ENCODE measurements around the gene SEC14L1.
A peak's percentile ranks its signal among the peaks of the same experiment; 100 is the strongest.

Gene SEC14L1

GRCh38 chr17:77191244-77191643 is 50.5 kb downstream of the SEC14L1 start:
- no peak overlapping the region for H3K4me2 ChIP-seq (ENCODE audit: low read length, poor library complexity, severe bottlenecking)
- H3K4ac ChIP-seq (ENCODE audit: low read depth in 1 of 2, low read length in 2 of 2), result no peak overlapping the region
- H3K36me3 ChIP-seq (ENCODE audit: control insufficient read depth in 1 of 2, insufficient read depth in 2 of 2, low read depth in 1 of 2, low read length in 2 of 2), result peaks cover 45 to 62% of the 10 kb centered on the region in 2 experiments
- no peak overlapping the region for H3K9ac ChIP-seq (ENCODE audit: low read length)
- H2BK5ac ChIP-seq (ENCODE audit: low read depth, low read length, poor library complexity, severe bottlenecking), result no peak overlapping the region
- no peak overlapping the region for H3K18ac ChIP-seq (ENCODE audit: low read depth in 1 of 2, low read length in 2 of 2)
- peaks cover 5% of the 10 kb centered on the region for H3K4me1 ChIP-seq (ENCODE audit: control insufficient read depth, insufficient read depth, low read depth, low read length)
- 95% methylated on average over 11 of the region's 11 CpGs for WGBS
- H3K9me3 ChIP-seq (ENCODE audit: control insufficient read depth, low read length), result no peaks in the 10 kb centered on the region
- no peak overlapping the region for H4K91ac ChIP-seq (ENCODE audit: low read length)
- no peak overlapping the region for H2BK120ac ChIP-seq (ENCODE audit: low read depth, low read length)
- no peak overlapping the region for H2BK12ac ChIP-seq (ENCODE audit: low read length in 2 of 2)
- no peak overlapping the region for H3K4me3 ChIP-seq (ENCODE audit: insufficient read depth in 1 of 2, low read depth in 1 of 2, low read length in 2 of 2)
- H2AFZ ChIP-seq (ENCODE audit: low read depth, low read length), result no peak overlapping the region
- H2BK15ac ChIP-seq (ENCODE audit: low read depth, poor library complexity, severe bottlenecking), result no peak overlapping the region
- no peak overlapping the region for H3K14ac ChIP-seq (ENCODE audit: low read length in 2 of 2)
- no peak for DNase-seq
- peaks cover 14% of the 10 kb centered on the region for H3K79me1 ChIP-seq (replicated peaks; ENCODE audit: low read length, poor library complexity, severe bottlenecking)
- no peak overlapping the region for H4K8ac ChIP-seq (ENCODE audit: low read length)
- H2AK5ac ChIP-seq (ENCODE audit: low read length, severe bottlenecking), result no peak overlapping the region
- H3K27ac ChIP-seq (ENCODE audit: low read length, poor library complexity, severe bottlenecking), result no peak overlapping the region
- no peaks in the 10 kb centered on the region for H3K27me3 ChIP-seq (ENCODE audit: control insufficient read depth in 1 of 2, insufficient read depth in 1 of 2, low read length in 2 of 2)
- H3K23ac ChIP-seq (ENCODE audit: low read length in 2 of 2), result no peak overlapping the region

- 87% methylated on average over 2 of the region's 3 CpGs for WGBS
- Histone ChIP-seq H3K9ac (ENCODE audit: low read length) (no peak overlapping the region), H2AFZ (ENCODE audit: low read depth, low read length) (no peak overlapping the region), H3K4me2 (ENCODE audit: low read length, poor library complexity, severe bottlenecking) (no peak overlapping the region), H3K18ac (ENCODE audit: low read depth in 1 of 2, low read length in 2 of 2) (no peak overlapping the region), H3K4ac (ENCODE audit: low read depth in 1 of 2, low read length in 2 of 2) (no peak overlapping the region), H4K91ac (ENCODE audit: low read length) (no peak overlapping the region), H2BK12ac (ENCODE audit: low read length in 2 of 2) (no peak overlapping the region), H3K36me3 (ENCODE audit: control insufficient read depth in 1 of 2, insufficient read depth in 2 of 2, low read depth in 1 of 2, low read length in 2 of 2) (peaks cover 56 to 81% of the 10 kb centered on the region in 2 experiments), H2BK5ac (ENCODE audit: low read depth, low read length, poor library complexity, severe bottlenecking) (no peak overlapping the region), H3K9me3 (ENCODE audit: control insufficient read depth, low read length) (no peaks in the 10 kb centered on the region), H3K27ac (ENCODE audit: low read length, poor library complexity, severe bottlenecking) (no peak overlapping the region), H2AK5ac (ENCODE audit: low read length, severe bottlenecking) (no peak overlapping the region), H3K14ac (ENCODE audit: low read length in 2 of 2) (no peak overlapping the region), H4K8ac (ENCODE audit: low read length) (no peak overlapping the region), H3K4me1 (ENCODE audit: control insufficient read depth, insufficient read depth, low read depth, low read length) (peaks cover 1% of the 10 kb centered on the region), H3K79me1 (replicated peaks; ENCODE audit: low read length, poor library complexity, severe bottlenecking) (peaks cover 24% of the 10 kb centered on the region), H3K4me3 (ENCODE audit: insufficient read depth in 1 of 2, low read depth in 1 of 2, low read length in 2 of 2) (no peak overlapping the region), H3K23ac (ENCODE audit: low read length in 2 of 2) (no peak overlapping the region), H2BK15ac (ENCODE audit: low read depth, poor library complexity, severe bottlenecking) (no peak overlapping the region), H3K27me3 (ENCODE audit: control insufficient read depth in 1 of 2, insufficient read depth in 1 of 2, low read length in 2 of 2) (no peaks in the 10 kb centered on the region), H2BK120ac (ENCODE audit: low read depth, low read length) (no peak overlapping the region)
- DNase-seq, result no peak
These were observed 52.9 kb downstream of the SEC14L1 start for GRCh38 chr17:77193653-77194052.

- peaks cover 1% of the 10 kb centered on the region for H3K4me1 ChIP-seq (ENCODE audit: control insufficient read depth, insufficient read depth, low read depth, low read length)
- no peak overlapping the region for H3K4me3 ChIP-seq (ENCODE audit: insufficient read depth in 1 of 2, low read depth in 1 of 2, low read length in 2 of 2)
- H2BK5ac ChIP-seq (ENCODE audit: low read depth, low read length, poor library complexity, severe bottlenecking), result no peak overlapping the region
- DNase-seq, result no peak
- H3K9ac ChIP-seq (ENCODE audit: low read length), result no peak overlapping the region
- H2AFZ ChIP-seq (ENCODE audit: low read depth, low read length), result no peak overlapping the region
- H2BK12ac ChIP-seq (ENCODE audit: low read length in 2 of 2), result no peak overlapping the region
- peaks cover 25% of the 10 kb centered on the region for H3K79me1 ChIP-seq (replicated peaks; ENCODE audit: low read length, poor library complexity, severe bottlenecking)
- H3K36me3 ChIP-seq (ENCODE audit: control insufficient read depth in 1 of 2, insufficient read depth in 2 of 2, low read depth in 1 of 2, low read length in 2 of 2), result peaks cover 60 to 83% of the 10 kb centered on the region in 2 experiments
- H3K4me2 ChIP-seq (ENCODE audit: low read length, poor library complexity, severe bottlenecking), result no peak overlapping the region
- H4K91ac ChIP-seq (ENCODE audit: low read length), result no peak overlapping the region
- no peak overlapping the region for H3K23ac ChIP-seq (ENCODE audit: low read length in 2 of 2)
- H3K27ac ChIP-seq (ENCODE audit: low read length, poor library complexity, severe bottlenecking), result no peak overlapping the region
- no peak overlapping the region for H3K4ac ChIP-seq (ENCODE audit: low read depth in 1 of 2, low read length in 2 of 2)
- H3K9me3 ChIP-seq (ENCODE audit: control insufficient read depth, low read length), result no peaks in the 10 kb centered on the region
- H3K27me3 ChIP-seq (ENCODE audit: control insufficient read depth in 1 of 2, insufficient read depth in 1 of 2, low read length in 2 of 2), result no peaks in the 10 kb centered on the region
- no peak overlapping the region for H3K14ac ChIP-seq (ENCODE audit: low read length in 2 of 2)
- H3K18ac ChIP-seq (ENCODE audit: low read depth in 1 of 2, low read length in 2 of 2), result no peak overlapping the region
- H2BK15ac ChIP-seq (ENCODE audit: low read depth, poor library complexity, severe bottlenecking), result no peak overlapping the region
- WGBS, result 96% methylated on average over 7 of the region's 7 CpGs
- no peak overlapping the region for H2AK5ac ChIP-seq (ENCODE audit: low read length, severe bottlenecking)
- H2BK120ac ChIP-seq (ENCODE audit: low read depth, low read length), result no peak overlapping the region
- no peak overlapping the region for H4K8ac ChIP-seq (ENCODE audit: low read length)
These were observed 53.4 kb downstream of the SEC14L1 start for GRCh38 chr17:77194179-77194578.

GRCh38 chr17:77196251-77196650 is 55.5 kb downstream of the SEC14L1 start:
- Histone ChIP-seq H3K4me1 (ENCODE audit: control insufficient read depth, insufficient read depth, low read depth, low read length) (peaks cover 1% of the 10 kb centered on the region), H3K9ac (ENCODE audit: low read length) (no peak overlapping the region), H2BK5ac (ENCODE audit: low read depth, low read length, poor library complexity, severe bottlenecking) (no peak overlapping the region), H2BK120ac (ENCODE audit: low read depth, low read length) (no peak overlapping the region), H3K4me2 (ENCODE audit: low read length, poor library complexity, severe bottlenecking) (no peak overlapping the region), H2AK5ac (ENCODE audit: low read length, severe bottlenecking) (no peak overlapping the region), H3K27ac (ENCODE audit: low read length, poor library complexity, severe bottlenecking) (no peak overlapping the region), H2BK12ac (ENCODE audit: low read length in 2 of 2) (no peak overlapping the region), H2AFZ (ENCODE audit: low read depth, low read length) (no peak overlapping the region), H3K9me3 (ENCODE audit: control insufficient read depth, low read length) (no peaks in the 10 kb centered on the region), H3K23ac (ENCODE audit: low read length in 2 of 2) (no peak overlapping the region), H3K79me1 (replicated peaks; ENCODE audit: low read length, poor library complexity, severe bottlenecking) (peaks cover 37% of the 10 kb centered on the region), H3K18ac (ENCODE audit: low read depth in 1 of 2, low read length in 2 of 2) (no peak overlapping the region), H3K36me3 (ENCODE audit: control insufficient read depth in 1 of 2, insufficient read depth in 2 of 2, low read depth in 1 of 2, low read length in 2 of 2) (peaks cover 68 to 95% of the 10 kb centered on the region in 2 experiments), H2BK15ac (ENCODE audit: low read depth, poor library complexity, severe bottlenecking) (no peak overlapping the region), H3K14ac (ENCODE audit: low read length in 2 of 2) (no peak overlapping the region), H3K4ac (ENCODE audit: low read depth in 1 of 2, low read length in 2 of 2) (no peak overlapping the region), H4K8ac (ENCODE audit: low read length) (no peak overlapping the region), H4K91ac (ENCODE audit: low read length) (no peak overlapping the region), H3K27me3 (ENCODE audit: control insufficient read depth in 1 of 2, insufficient read depth in 1 of 2, low read length in 2 of 2) (no peaks in the 10 kb centered on the region), H3K4me3 (ENCODE audit: insufficient read depth in 1 of 2, low read depth in 1 of 2, low read length in 2 of 2) (no peak overlapping the region)
- peak; percentile 68 for DNase-seq
- WGBS, result 64% methylated on average over 5 of the region's 5 CpGs

All from mesenchymal stem cell (in vitro differentiated cells and primary cell).